Measurements from ENCODE around the gene DGKB. TPM values are rescaled to one million over a fixed set of nuclear protein-coding genes. Genes with fewer than 3 reads are reported as not detected.

The DGKB gene
- total RNA-seq, 6 experiments from 2014 or later: 0.11 to 0.16 (median 0.13) TPM; not detected in 2

DNA sequence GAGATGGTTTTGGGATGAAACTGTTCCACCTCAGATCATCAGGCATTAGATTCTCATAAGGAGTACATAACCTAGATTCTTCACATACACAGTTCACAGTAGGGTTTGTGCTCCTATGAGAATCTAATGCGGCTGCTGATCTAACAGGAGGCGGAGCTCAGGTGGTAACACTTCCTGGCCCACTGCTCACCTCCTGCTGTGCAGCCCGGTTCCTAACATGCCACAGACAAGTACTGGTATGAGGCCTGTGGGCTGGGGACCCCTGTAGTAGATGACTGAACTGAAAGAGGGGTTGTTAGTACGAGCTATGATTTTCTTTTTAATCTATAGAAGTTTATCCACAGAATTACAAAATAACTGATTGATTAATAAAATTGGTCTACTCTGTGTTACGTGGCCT, 48.1 kb downstream of the DGKB start:
- ATAC-seq (no peak), DNase-seq (no peak)
- H3K27me3 ChIP-seq: no peaks in the 10 kb centered on the region
- no peaks in the 10 kb centered on the region for H3K36me3 ChIP-seq
- no peak overlapping the region for H3K27ac ChIP-seq
- intact Hi-C loops (cut with DNase I): no loop called here
- no peaks in the 10 kb centered on the region for H3K9me3 ChIP-seq
- no peaks in the 10 kb centered on the region for H3K4me1 ChIP-seq
- TF ChIP-seq CTCF (IDR thresholded peaks at IDR 0.05) (no peak), POLR2A (IDR thresholded peaks at IDR 0.05) (no peak)
- 71% methylated on average over 4 of the region's 5 CpGs for WGBS (ENCODE audit: insufficient coverage, low coverage, low lambda C conversion rate, missing lambda C conversion rate)
- H3K4me3 ChIP-seq: no peak overlapping the region

DNA sequence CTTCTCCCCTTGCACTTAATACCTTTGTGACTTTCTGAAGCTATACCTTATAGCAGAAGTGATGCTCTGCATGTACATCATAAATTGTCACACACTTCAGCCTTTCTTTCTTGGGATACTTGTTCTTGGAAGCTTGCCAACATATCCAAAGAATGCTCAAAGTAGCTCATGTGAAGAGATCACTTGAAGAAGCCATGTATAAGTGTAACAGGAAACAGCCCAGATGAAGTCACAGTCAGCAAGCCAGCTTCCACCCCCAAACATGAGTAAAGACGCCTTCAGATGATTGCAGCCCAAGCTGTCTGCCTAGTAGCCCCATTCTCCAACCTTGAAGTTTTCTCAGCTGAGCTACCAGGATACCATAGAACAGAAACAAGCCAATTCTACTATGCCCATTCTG, 50.9 kb downstream of the DGKB start:
- TF ChIP-seq CTCF (IDR thresholded peaks at IDR 0.05) (no peak), POLR2A (IDR thresholded peaks at IDR 0.05) (no peak)
- no peak overlapping the region for H3K4me3 ChIP-seq
- H3K27ac ChIP-seq: no peak overlapping the region
- H3K27me3 ChIP-seq: no peaks in the 10 kb centered on the region
- no peak for ATAC-seq
- WGBS (ENCODE audit: insufficient coverage, low coverage, low lambda C conversion rate, missing lambda C conversion rate): 53% methylated on average over 1 of the region's 1 CpG
- intact Hi-C loops (cut with DNase I): no loop called here
- H3K4me1 ChIP-seq: no peaks in the 10 kb centered on the region
- DNase-seq: no peak
- no peaks in the 10 kb centered on the region for H3K9me3 ChIP-seq
- H3K36me3 ChIP-seq: no peaks in the 10 kb centered on the region

DNA sequence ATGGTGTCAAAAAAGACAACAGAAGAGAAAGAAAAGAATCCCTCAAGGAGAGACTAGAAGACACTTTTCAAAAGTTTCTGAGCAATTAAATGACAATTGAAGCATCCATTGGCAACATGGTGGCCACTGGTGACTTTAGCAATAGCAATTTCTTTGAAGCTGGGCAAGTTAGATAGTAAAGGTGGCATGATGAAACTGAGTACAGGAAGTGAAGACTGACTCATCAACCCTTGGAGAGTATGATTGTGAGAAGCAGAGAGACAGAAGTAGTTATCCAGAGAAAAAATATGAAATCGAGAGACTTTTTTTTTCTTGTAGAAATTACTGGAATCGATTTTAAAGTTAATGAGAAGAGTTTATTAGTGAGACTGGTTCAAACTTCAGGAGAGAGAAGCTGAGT, 52.5 kb downstream of the DGKB start:
- no peak overlapping the region for H3K27ac ChIP-seq
- intact Hi-C loops (cut with DNase I): no loop called here
- no peaks in the 10 kb centered on the region for H3K27me3 ChIP-seq
- H3K4me1 ChIP-seq: no peaks in the 10 kb centered on the region
- no peak overlapping the region for H3K4me3 ChIP-seq
- TF ChIP-seq POLR2A (IDR thresholded peaks at IDR 0.05): no peak
- no peak for TF ChIP-seq CTCF (IDR thresholded peaks at IDR 0.05)
- WGBS (ENCODE audit: insufficient coverage, low coverage, low lambda C conversion rate, missing lambda C conversion rate): 54% methylated on average over 2 of the region's 2 CpGs
- no peaks in the 10 kb centered on the region for H3K36me3 ChIP-seq
- DNase-seq (no peak), ATAC-seq (no peak)
- H3K9me3 ChIP-seq: no peaks in the 10 kb centered on the region

DNA sequence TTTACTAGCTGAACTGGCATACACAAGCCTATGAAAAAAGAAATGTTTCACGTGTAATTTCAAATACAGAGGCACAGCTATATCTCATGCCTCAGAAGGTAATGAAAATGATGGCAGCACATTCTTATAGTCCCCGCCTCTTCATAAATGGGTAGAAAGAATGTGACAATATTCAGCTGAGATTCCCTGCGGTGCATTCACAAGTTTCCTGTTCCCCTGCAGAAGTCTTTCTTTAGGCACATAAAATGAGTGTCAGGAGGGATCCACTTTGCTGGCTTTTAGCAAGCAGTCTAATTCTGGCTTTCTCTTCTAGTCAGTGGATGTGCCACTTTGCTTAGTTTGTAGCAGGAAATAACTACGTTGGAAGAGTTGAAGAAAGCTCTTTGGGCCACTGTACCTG, 56.1 kb downstream of the DGKB start:
- no peak for ATAC-seq
- no peak for TF ChIP-seq CTCF (IDR thresholded peaks at IDR 0.05)
- TF ChIP-seq POLR2A (IDR thresholded peaks at IDR 0.05): no peak
- DNase-seq: no peak
- 63% methylated on average over 4 of the region's 4 CpGs for WGBS (ENCODE audit: insufficient coverage, low coverage, low lambda C conversion rate, missing lambda C conversion rate)
- intact Hi-C loops (cut with DNase I): no loop called here
- Histone ChIP-seq H3K27ac (no peak overlapping the region), H3K9me3 (no peaks in the 10 kb centered on the region), H3K36me3 (no peaks in the 10 kb centered on the region), H3K4me1 (no peaks in the 10 kb centered on the region), H3K4me3 (no peak overlapping the region), H3K27me3 (no peaks in the 10 kb centered on the region)

DNA sequence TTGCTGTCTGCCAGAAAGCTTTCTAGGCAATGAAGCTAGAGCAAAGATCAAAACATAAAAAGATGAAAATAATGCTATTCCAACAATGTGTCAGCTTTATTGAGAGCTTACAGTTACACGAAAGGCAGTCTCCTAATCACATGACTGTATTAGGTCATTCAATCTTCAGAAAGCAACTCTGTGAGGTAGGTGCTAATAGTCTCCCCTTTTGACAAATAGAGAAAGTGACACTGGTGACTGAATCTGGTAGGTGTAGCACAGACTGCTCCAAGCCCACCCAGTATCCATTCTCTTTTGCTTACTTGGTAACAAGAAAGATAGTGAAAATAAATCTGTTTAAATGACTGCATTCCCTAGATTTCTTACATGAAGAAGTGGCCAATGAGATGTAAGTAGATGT, 58.8 kb downstream of the DGKB start:
- no peaks in the 10 kb centered on the region for H3K27me3 ChIP-seq
- no peaks in the 10 kb centered on the region for H3K4me1 ChIP-seq
- no peaks in the 10 kb centered on the region for H3K36me3 ChIP-seq
- DNase-seq (no peak), ATAC-seq (no peak)
- no CpG with 5 or more reads among the region's 1 CpG for WGBS (ENCODE audit: insufficient coverage, low coverage, low lambda C conversion rate, missing lambda C conversion rate)
- H3K27ac ChIP-seq: no peak overlapping the region
- intact Hi-C loops (cut with DNase I): no loop called here
- no peak overlapping the region for H3K4me3 ChIP-seq
- TF ChIP-seq CTCF (IDR thresholded peaks at IDR 0.05): no peak
- H3K9me3 ChIP-seq: no peaks in the 10 kb centered on the region
